Adrenal gland (tissue), 12 donors: ENCODE data around the gene WIPI1. TPM values are rescaled to one million over a fixed set of nuclear protein-coding genes. Genes with fewer than 3 reads are reported as not detected.

Experiments used
- DNase-seq, 7 donors: peaks; one replicate each; pipeline ENCODE4 v3.0.0-alpha.2; 2019 to 2020
- H3K27ac ChIP-seq, 5 donors: fragments of 200-600 bp; sonication (generic) in 4 of 5; 1 replicate in 3 of 5; 2 replicates in 2 of 5; pipeline versions ENCODE4 v1.5.1 to v1.8.0; 2016 to 2020; ENCODE audit warnings: mild to moderate bottlenecking in 1 of 5
- H3K27me3 ChIP-seq: fragments of 200-600 bp; 2 replicates; pipeline ENCODE4 v1.8.0; 2021
- H3K36me3 ChIP-seq, 2 donors: fragments of 200-600 bp; replicated peaks in 1 of 2; 1 replicate in 1 of 2; 2 replicates in 1 of 2; pipeline versions ENCODE4 v1.5.1 to v1.8.0; 2018 to 2022
- H3K4me1 ChIP-seq, 2 donors: fragments of 200-600 bp; replicated peaks in 1 of 2; 1 replicate in 1 of 2; 2 replicates in 1 of 2; pipeline versions ENCODE4 v1.5.1 to v1.8.0; 2018 to 2021
- H3K4me3 ChIP-seq, 4 donors: fragments of 200-600 bp; sonication (generic) in 3 of 4; one replicate each; pipeline ENCODE4 v1.5.1; 2016 to 2018
- H3K9me3 ChIP-seq, 3 donors: fragments of 200-600 bp; sonication (generic) in 1 of 3; replicated peaks in 1 of 3; 1 replicate in 2 of 3; 2 replicates in 1 of 3; pipeline versions ENCODE4 v1.5.1 to v1.8.0; 2016 to 2021
- POLR2A ChIP-seq, 2 donors: fragments of 450-650 bp; IDR thresholded peaks; one replicate each; pipeline ENCODE4 v1.6.1; 2017; ENCODE audit warnings: antibody characterized with exemption in 2 of 2, mild to moderate bottlenecking in 2 of 2, moderate library complexity in 1 of 2
- WGBS, 4 donors: extraction: QIAGEN DNeasy Blood & Tissue Kit in 2 of 4; methylation state at CpG; one replicate each; pipeline versions ENCODE4 v1.1.5 to v1.1.7; 2013 to 2017; 5-methylcytosine and 5-hydroxymethylcytosine counted together
- intact Hi-C, 2 donors: fragments of 100-400 bp; cut with DNase I; formaldehyde crosslinking; loops; one replicate each; pipeline versions ENCODE4 v1.14.1 to v1.15.0; 2022 to 2023
- polyA plus RNA-seq, 3 donors: library from polyadenylated mRNA; stranded (reverse); fragments of 200-250 nt in 2 of 3; fragments of 350-450 nt in 1 of 3; fragmentation: Illumina TruSeq in 1 of 3; extraction: RNeasy Lipid Tissue Mini Kit (QIAGEN cat#74804) in 1 of 3; gene quantifications; one replicate each; pipeline ENCODE4 v1.2.3, GENCODE V29; 2013 to 2014
- total RNA-seq, 9 donors: library from RNA; depleted of rRNA in 4 of 9; stranded (reverse); fragments of >200 nt in 4 of 9; fragments of 120-200 nt in 1 of 9; fragmentation: NEBNext Ultra II Directional in 1 of 9; extraction: Animal tissue kit (Norgen Biotek cat#: 25700) in 1 of 9; gene quantifications; one replicate each; pipeline versions ENCODE4 v1.1.0 to v1.2.4, GENCODE V29; 2013 to 2023
- TF ChIP-seq, protein P1 (sequence below), 6 experiments: fragments of 450-650 bp in 4 of 6; fragments of 200-600 bp in 2 of 6; sonication (generic) in 1 of 6; IDR thresholded peaks; 1 replicate in 5 of 6; 2 replicates in 1 of 6; pipeline versions ENCODE4 v1.5.1 to v1.8.0; 2016 to 2021; ENCODE audit warnings: antibody characterized with exemption in 6 of 6, mild to moderate bottlenecking in 2 of 6, moderate library complexity in 1 of 6
- donor health status: healthy with polysubstance abuse.
- donor health status: Bipolar disorder and iron deficiency.
- donor health status: DM: yes; HTN: yes; CAD: no.
- donor health status: DM: no; HTN: no; CAD: no.
- donor health status: DM: no; HTN: no; CAD: no.
- donor health status: DM: yes; HTN: yes; CAD: no.

The WIPI1 gene
- total and polyA plus RNA-seq, 12 donors: 19.3 to 148 (median 39.7) TPM

DNA sequence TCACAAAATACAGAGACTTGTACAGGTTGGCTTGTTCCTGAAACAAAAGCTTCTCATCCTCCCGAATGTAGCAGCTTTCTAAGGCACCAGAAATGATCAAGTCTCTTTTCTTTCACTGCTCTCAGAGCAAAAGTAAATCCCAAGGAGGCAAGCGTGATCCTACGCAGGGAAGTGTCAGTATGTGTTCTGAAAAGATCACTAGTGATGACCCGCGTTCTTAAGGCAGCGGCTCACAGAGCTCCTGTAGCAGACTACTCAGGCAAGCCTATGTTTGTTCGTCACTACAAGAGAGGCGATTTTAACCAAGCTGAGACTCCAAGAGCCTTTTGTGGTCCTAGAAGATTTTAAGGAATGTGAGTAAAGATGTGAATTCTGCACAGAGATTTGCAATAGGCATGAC, 34.5 kb downstream of the WIPI1 start:
- intact Hi-C loops: no loop called here

DNA sequence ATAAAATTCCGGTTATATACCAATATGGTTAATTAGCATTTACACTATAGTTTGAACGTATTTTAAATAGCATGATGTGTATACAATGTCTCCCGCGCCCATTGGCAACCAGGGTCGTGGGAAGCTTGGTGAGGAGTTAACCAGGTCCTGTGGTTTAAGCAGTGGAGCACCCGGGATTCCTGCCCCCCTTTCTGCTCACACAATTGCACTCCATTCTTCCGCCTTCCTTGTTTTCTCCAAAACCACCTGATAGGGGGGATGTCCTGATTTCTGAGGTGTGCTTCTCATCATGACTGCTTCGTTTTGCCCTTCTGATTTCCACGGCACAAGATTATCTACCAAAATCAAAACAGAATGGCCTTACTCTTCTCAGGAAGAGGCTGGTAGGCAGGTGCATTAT, 35.8 kb downstream of the WIPI1 start:
- no peaks in the 10 kb centered on the region for H3K27me3 ChIP-seq
- intact Hi-C loops: no loop called here
- TF ChIP-seq POLR2A (IDR thresholded peaks at IDR 0.05): no peak
- TF ChIP-seq, protein P1, sequence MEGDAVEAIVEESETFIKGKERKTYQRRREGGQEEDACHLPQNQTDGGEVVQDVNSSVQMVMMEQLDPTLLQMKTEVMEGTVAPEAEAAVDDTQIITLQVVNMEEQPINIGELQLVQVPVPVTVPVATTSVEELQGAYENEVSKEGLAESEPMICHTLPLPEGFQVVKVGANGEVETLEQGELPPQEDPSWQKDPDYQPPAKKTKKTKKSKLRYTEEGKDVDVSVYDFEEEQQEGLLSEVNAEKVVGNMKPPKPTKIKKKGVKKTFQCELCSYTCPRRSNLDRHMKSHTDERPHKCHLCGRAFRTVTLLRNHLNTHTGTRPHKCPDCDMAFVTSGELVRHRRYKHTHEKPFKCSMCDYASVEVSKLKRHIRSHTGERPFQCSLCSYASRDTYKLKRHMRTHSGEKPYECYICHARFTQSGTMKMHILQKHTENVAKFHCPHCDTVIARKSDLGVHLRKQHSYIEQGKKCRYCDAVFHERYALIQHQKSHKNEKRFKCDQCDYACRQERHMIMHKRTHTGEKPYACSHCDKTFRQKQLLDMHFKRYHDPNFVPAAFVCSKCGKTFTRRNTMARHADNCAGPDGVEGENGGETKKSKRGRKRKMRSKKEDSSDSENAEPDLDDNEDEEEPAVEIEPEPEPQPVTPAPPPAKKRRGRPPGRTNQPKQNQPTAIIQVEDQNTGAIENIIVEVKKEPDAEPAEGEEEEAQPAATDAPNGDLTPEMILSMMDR (IDR thresholded peaks at IDR 0.05): no peak
- H3K36me3 ChIP-seq: peaks cover 0 to 36% of the 10 kb centered on the region in 2 donors
- H3K4me3 ChIP-seq: no peak overlapping the region
- no peaks in the 10 kb centered on the region for H3K9me3 ChIP-seq
- H3K27ac ChIP-seq: no peak overlapping the region
- 90 to 94% (median 93%) methylated on average over 9 of the region's 9 CpGs for WGBS, 4 donors
- peak in 1 of 7 donors; percentile 27 for DNase-seq
- H3K4me1 ChIP-seq: no peaks in the 10 kb centered on the region

More for the DNA sequence above, 34.5 kb downstream of the WIPI1 start:
- Histone ChIP-seq H3K27me3 (no peaks in the 10 kb centered on the region), H3K36me3 (peaks cover 0 to 49% of the 10 kb centered on the region in 2 donors), H3K9me3 (no peaks in the 10 kb centered on the region), H3K27ac (no peak overlapping the region), H3K4me3 (no peak overlapping the region), H3K4me1 (no peaks in the 10 kb centered on the region)
- TF ChIP-seq POLR2A (IDR thresholded peaks at IDR 0.05): no peak
- TF ChIP-seq, protein P1 (IDR thresholded peaks at IDR 0.05): no peak
- WGBS, 4 donors: 88 to 96% (median 94%) methylated on average over 8 of the region's 8 CpGs
- DNase-seq: peak in 1 of 7 donors; percentile 36

DNA sequence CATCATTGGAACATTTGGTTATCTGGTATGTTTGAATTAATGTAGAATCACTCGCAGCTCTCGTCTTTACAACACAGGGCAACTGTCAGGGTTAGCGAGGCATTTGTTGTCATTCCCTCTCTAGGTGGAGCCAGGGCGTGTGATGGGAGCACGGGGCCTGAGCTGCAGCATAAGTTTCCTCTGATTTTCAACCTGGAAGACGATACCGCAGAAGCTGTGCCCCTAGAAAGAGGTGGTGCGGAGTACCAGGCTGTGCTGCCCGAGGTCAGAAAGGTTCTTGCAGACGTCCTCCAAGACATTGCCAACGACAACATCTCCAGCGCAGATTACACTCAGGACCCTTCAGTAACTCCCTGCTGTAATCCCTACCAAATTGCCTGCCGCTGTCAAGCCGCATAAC, 37.2 kb downstream of the WIPI1 start:
- Histone ChIP-seq H3K4me3 (no peak overlapping the region), H3K4me1 (no peaks in the 10 kb centered on the region), H3K27ac (no peak overlapping the region), H3K36me3 (peaks cover 0 to 27% of the 10 kb centered on the region in 2 donors), H3K9me3 (peaks cover 0 to 5% (median 0%) of the 10 kb centered on the region in 3 donors), H3K27me3 (no peaks in the 10 kb centered on the region)
- intact Hi-C loops: no loop called here
- TF ChIP-seq, protein P1 (IDR thresholded peaks at IDR 0.05): no peak
- TF ChIP-seq POLR2A (IDR thresholded peaks at IDR 0.05): no peak
- 93 to 96% (median 94%) methylated on average over 14 of the region's 14 CpGs for WGBS, 4 donors
- DNase-seq: peak in 1 of 7 donors; percentile 45

DNA sequence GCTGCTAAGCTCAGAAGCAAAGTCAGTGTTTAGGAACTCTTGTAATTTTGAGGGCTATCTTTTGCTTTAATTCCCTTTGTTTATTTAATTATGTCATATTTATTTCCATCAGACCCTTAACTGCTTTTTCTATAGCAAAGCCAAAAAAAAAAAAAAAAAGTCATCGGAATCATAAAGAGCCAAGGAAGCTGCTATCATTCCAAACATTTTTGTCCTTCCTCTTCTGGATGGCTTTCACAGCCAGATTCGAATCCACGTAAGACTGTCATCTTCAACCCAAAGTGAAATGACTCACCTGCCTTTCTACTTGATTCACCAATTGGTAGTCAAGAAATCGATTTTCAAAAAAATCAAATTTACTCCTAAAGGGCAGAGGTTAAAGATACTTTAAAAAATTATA, 38.4 kb downstream of the WIPI1 start:
- WGBS, 4 donors: 67 to 82% (median 75%) methylated on average over 4 of the region's 4 CpGs
- H3K4me3 ChIP-seq: no peak overlapping the region
- no peaks in the 10 kb centered on the region for H3K27me3 ChIP-seq
- no peak for TF ChIP-seq POLR2A (IDR thresholded peaks at IDR 0.05)
- TF ChIP-seq, protein P1 (IDR thresholded peaks at IDR 0.05): no peak
- DNase-seq: no peak
- H3K4me1 ChIP-seq: no peaks in the 10 kb centered on the region
- peaks cover 0 to 5% (median 0%) of the 10 kb centered on the region in 3 donors for H3K9me3 ChIP-seq
- intact Hi-C loops: no loop called here
- H3K27ac ChIP-seq: no peak overlapping the region
- H3K36me3 ChIP-seq: peaks cover 0 to 16% of the 10 kb centered on the region in 2 donors
